Measurements from ENCODE around the gene HPGD. TPM values are rescaled to one million over a fixed set of nuclear protein-coding genes. Genes with fewer than 3 reads are reported as not detected.

The HPGD gene
- total RNA-seq, 2 experiments from 2014 or later = 0.76 TPM; not detected in 1

- Histone ChIP-seq H3K4me2 (ENCODE audit: low read length) (no peak overlapping the region), H3K9me2 (ENCODE audit: insufficient read depth, low read length) (no peaks in the 10 kb centered on the region), H3K4me3 (ENCODE audit: low read depth, low read length, poor library complexity, severe bottlenecking) (no peak overlapping the region), H2AFZ (ENCODE audit: low read length) (no peak overlapping the region), H3K4me1 (ENCODE audit: insufficient read depth, low read length, poor library complexity, severe bottlenecking) (no peaks in the 10 kb centered on the region), H3K36me3 (ENCODE audit: insufficient read depth, low read length) (no peaks in the 10 kb centered on the region), H4K20me1 (ENCODE audit: insufficient read depth, low read length) (no peaks in the 10 kb centered on the region), H3K27ac (ENCODE audit: low read depth, low read length, poor library complexity, severe bottlenecking) (no peak overlapping the region), H3K79me2 (ENCODE audit: insufficient read depth, low read depth, low read length) (no peaks in the 10 kb centered on the region), H3K9me3 (ENCODE audit: low read length) (no peaks in the 10 kb centered on the region)
- BruUV-seq (replicated peaks) = no TSS peak
- intact Hi-C loops (cut with micrococcal nuclease; ENCODE audit: unreplicated experiment) = no loop called here
- no peak for TF ChIP-seq CTCF (conservative IDR thresholded peaks at IDR 0.05; ENCODE audit: low read length)
- TF ChIP-seq EZH2phosphoT487 (IDR thresholded peaks at IDR 0.05; ENCODE audit: borderline replicate concordance, low read depth, low read length) = no peak
- ChIA-PET CTCF (ENCODE audit: unreplicated experiment) (no interaction called here), POLR2A (interaction anchor here (0.8 kb wide), 1 partner anchor 13 kb away, joined by 3 read pairs; no protein-coding TSS in a partner anchor)
- no peak for DNase-seq (ENCODE audit: low spot score)
Observed at GRCh38 chr4:174539571-174539970, 17.3 kb upstream of the HPGD start.

DNA sequence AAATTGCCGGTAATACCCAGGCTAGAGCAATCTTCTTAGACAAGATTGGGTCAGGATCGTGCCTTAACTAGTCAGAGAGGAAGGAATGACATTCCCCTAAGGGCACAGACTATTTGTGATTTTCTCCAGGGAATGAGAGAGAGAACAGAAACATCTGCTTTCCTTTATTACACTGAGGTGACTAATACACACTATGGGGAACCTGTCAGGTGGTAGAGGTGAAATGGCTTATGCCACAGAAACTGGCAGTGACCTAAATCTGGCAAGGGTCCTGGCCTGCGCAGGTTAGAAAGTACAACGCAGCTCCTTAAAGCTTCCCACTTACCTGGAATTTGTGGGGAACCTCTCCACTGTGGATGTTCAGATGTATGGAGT, 16.6 kb upstream of the HPGD start:
- H3K9me3 ChIP-seq (ENCODE audit: low read length) = no peaks in the 10 kb centered on the region
- no peak overlapping the region for H3K4me2 ChIP-seq (ENCODE audit: low read length)
- intact Hi-C loops (cut with micrococcal nuclease; ENCODE audit: unreplicated experiment) = no loop called here
- no peak for DNase-seq (ENCODE audit: low spot score)
- no peaks in the 10 kb centered on the region for H3K79me2 ChIP-seq (ENCODE audit: insufficient read depth, low read depth, low read length)
- no peak overlapping the region for H3K27ac ChIP-seq (ENCODE audit: low read depth, low read length, poor library complexity, severe bottlenecking)
- no peaks in the 10 kb centered on the region for H3K4me1 ChIP-seq (ENCODE audit: insufficient read depth, low read length, poor library complexity, severe bottlenecking)
- no peak for TF ChIP-seq EZH2phosphoT487 (IDR thresholded peaks at IDR 0.05; ENCODE audit: borderline replicate concordance, low read depth, low read length)
- TF ChIP-seq CTCF (conservative IDR thresholded peaks at IDR 0.05; ENCODE audit: low read length) = no peak
- H3K9me2 ChIP-seq (ENCODE audit: insufficient read depth, low read length) = no peaks in the 10 kb centered on the region
- H4K20me1 ChIP-seq (ENCODE audit: insufficient read depth, low read length) = no peaks in the 10 kb centered on the region
- ChIA-PET CTCF (ENCODE audit: unreplicated experiment) (no interaction called here), POLR2A (interaction anchor here (0.8 kb wide), 1 partner anchor 14 kb away, joined by 3 read pairs; no protein-coding TSS in a partner anchor)
- H3K36me3 ChIP-seq (ENCODE audit: insufficient read depth, low read length) = no peaks in the 10 kb centered on the region
- BruUV-seq (replicated peaks) = no TSS peak
- no peak overlapping the region for H3K4me3 ChIP-seq (ENCODE audit: low read depth, low read length, poor library complexity, severe bottlenecking)
- H2AFZ ChIP-seq (ENCODE audit: low read length) = no peak overlapping the region

DNA sequence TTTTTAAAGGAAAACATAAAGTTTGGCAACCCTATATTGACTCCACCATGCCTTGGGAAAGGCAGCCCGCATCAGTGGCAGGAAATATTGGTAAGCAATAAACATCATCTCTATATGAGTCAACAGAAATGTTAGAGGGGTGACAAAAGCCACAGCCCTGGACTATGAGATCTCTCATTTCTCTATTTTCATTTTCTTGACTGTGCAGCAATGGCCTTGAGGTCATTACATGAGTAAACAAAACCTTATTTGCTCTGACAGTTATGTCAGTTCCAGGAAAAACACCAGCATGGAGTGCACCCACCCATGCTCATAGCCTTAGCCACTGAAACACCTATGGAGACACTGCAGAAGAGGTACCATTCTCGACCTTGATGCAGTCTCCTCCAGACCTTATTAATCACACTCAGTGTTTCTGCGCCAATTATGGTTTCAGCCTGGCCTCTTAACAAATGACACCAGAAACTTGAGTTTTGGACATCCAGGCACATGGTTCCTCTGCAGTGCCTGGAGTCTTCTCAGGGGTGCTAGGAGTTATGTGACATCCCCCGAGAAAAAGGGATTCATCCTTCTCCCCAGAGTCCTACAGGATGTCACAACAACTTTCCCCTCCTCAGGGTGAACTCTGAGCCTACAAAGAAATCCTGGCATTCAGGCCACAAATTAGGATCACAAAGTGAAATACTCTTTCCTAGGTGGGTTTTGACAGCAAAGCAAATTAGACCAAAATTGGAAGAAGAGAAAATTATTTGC, 16.0 kb upstream of the HPGD start:
- ChIA-PET CTCF (ENCODE audit: unreplicated experiment) (no interaction called here), POLR2A (no interaction called here)
- Histone ChIP-seq H3K36me3 (ENCODE audit: insufficient read depth, low read length) (no peaks in the 10 kb centered on the region), H3K4me2 (ENCODE audit: low read length) (no peak overlapping the region), H3K9me3 (ENCODE audit: low read length) (no peaks in the 10 kb centered on the region), H3K4me3 (ENCODE audit: low read depth, low read length, poor library complexity, severe bottlenecking) (no peak overlapping the region), H2AFZ (ENCODE audit: low read length) (no peak overlapping the region), H4K20me1 (ENCODE audit: insufficient read depth, low read length) (no peaks in the 10 kb centered on the region), H3K4me1 (ENCODE audit: insufficient read depth, low read length, poor library complexity, severe bottlenecking) (no peaks in the 10 kb centered on the region), H3K79me2 (ENCODE audit: insufficient read depth, low read depth, low read length) (no peaks in the 10 kb centered on the region), H3K9me2 (ENCODE audit: insufficient read depth, low read length) (no peaks in the 10 kb centered on the region), H3K27ac (ENCODE audit: low read depth, low read length, poor library complexity, severe bottlenecking) (no peak overlapping the region)
- DNase-seq (ENCODE audit: low spot score) = no peak
- BruUV-seq (replicated peaks) = no TSS peak
- intact Hi-C loops (cut with micrococcal nuclease; ENCODE audit: unreplicated experiment) = no loop called here
- TF ChIP-seq EZH2phosphoT487 (IDR thresholded peaks at IDR 0.05; ENCODE audit: borderline replicate concordance, low read depth, low read length) (no peak), CTCF (conservative IDR thresholded peaks at IDR 0.05; ENCODE audit: low read length) (no peak)
